Parathyroid adenoma (tissue), 2 donors: ENCODE results near the gene TRIM52.

Source experiments
- H2AFZ ChIP-seq: fragments of 300-600 bp; sonication (generic); one replicate; pipeline ENCODE4 v1.7.0; 2017; ENCODE audit warnings: antibody characterized with exemption, mild to moderate bottlenecking
- H3K27ac ChIP-seq: fragments of 300-600 bp; sonication (generic); one replicate; pipeline ENCODE4 v1.7.0; 2017
- H3K27me3 ChIP-seq: fragments of 300-600 bp; sonication (generic); one replicate; pipeline ENCODE4 v1.7.0; 2017; ENCODE audit warnings: low read length; ENCODE audit not compliant: control insufficient read depth, insufficient read depth
- H3K36me3 ChIP-seq: fragments of 300-600 bp; sonication (generic); one replicate; pipeline ENCODE4 v1.7.0; 2017; ENCODE audit warnings: low read length; ENCODE audit not compliant: control insufficient read depth, insufficient read depth
- H3K4me1 ChIP-seq: fragments of 300-600 bp; sonication (generic); one replicate; pipeline ENCODE4 v1.7.0; 2017; ENCODE audit warnings: control low read depth
- H3K4me2 ChIP-seq: fragments of 300-600 bp; sonication (generic); one replicate; pipeline ENCODE4 v1.7.0; 2017; ENCODE audit warnings: low read length
- H3K4me3 ChIP-seq: fragments of 300-600 bp; sonication (generic); one replicate; pipeline ENCODE4 v1.7.0; 2017; ENCODE audit warnings: low read depth, low read length
- H3K79me2 ChIP-seq: fragments of 300-600 bp; sonication (generic); one replicate; pipeline ENCODE4 v1.7.0; 2017; ENCODE audit warnings: control low read depth
- H3K9ac ChIP-seq: fragments of 300-600 bp; sonication (generic); one replicate; pipeline ENCODE4 v1.7.0; 2017; ENCODE audit warnings: mild to moderate bottlenecking
- H3K9me3 ChIP-seq: fragments of 300-600 bp; sonication (generic); one replicate; pipeline ENCODE4 v1.7.0; 2017; ENCODE audit warnings: low read length; ENCODE audit not compliant: control insufficient read depth
- CTCF ChIP-seq: fragments of 300-600 bp; sonication (generic); IDR thresholded peaks from one replicate; pipeline ENCODE4 v1.7.0; 2017; ENCODE audit warnings: antibody characterized with exemption, mild to moderate bottlenecking
- donor health status: primary hyperparathyroidism.

TRIM52 gene

GRCh38 chr5:181230551-181230950 is 30.4 kb downstream of the TRIM52 start:
- TF ChIP-seq CTCF, result no peak
- Histone ChIP-seq H3K36me3 (no peaks in the 10 kb centered on the region), H2AFZ (no peak overlapping the region), H3K4me1 (peaks cover 8% of the 10 kb centered on the region), H3K27me3 (no peaks in the 10 kb centered on the region), H3K79me2 (no peaks in the 10 kb centered on the region), H3K9me3 (no peaks in the 10 kb centered on the region), H3K4me3 (no peak overlapping the region), H3K9ac (no peak overlapping the region), H3K4me2 (no peak overlapping the region), H3K27ac (no peak overlapping the region)

GRCh38 chr5:181229996-181230395 is 30.9 kb downstream of the TRIM52 start:
- no peak overlapping the region for H2AFZ ChIP-seq
- TF ChIP-seq CTCF, result no peak
- no peak overlapping the region for H3K4me3 ChIP-seq
- H3K9me3 ChIP-seq, result no peaks in the 10 kb centered on the region
- H3K4me1 ChIP-seq, result peaks cover 7% of the 10 kb centered on the region
- H3K9ac ChIP-seq, result no peak overlapping the region
- H3K27ac ChIP-seq, result no peak overlapping the region
- H3K27me3 ChIP-seq, result no peaks in the 10 kb centered on the region
- no peaks in the 10 kb centered on the region for H3K79me2 ChIP-seq
- H3K4me2 ChIP-seq, result no peak overlapping the region
- no peaks in the 10 kb centered on the region for H3K36me3 ChIP-seq

GRCh38 chr5:181224390-181225229 is 36.3 kb downstream of the TRIM52 start:
- H3K79me2 ChIP-seq, result peaks cover 3% of the 10 kb centered on the region
- no peaks in the 10 kb centered on the region for H3K9me3 ChIP-seq
- no peaks in the 10 kb centered on the region for H3K36me3 ChIP-seq
- peak overlapping the region; percentile 85 for H3K4me2 ChIP-seq
- peak overlapping the region; percentile 92 for H3K27ac ChIP-seq
- no peak overlapping the region for H3K9ac ChIP-seq
- TF ChIP-seq CTCF, result no peak
- H3K4me1 ChIP-seq, result peaks cover 7% of the 10 kb centered on the region
- H2AFZ ChIP-seq, result peak overlapping the region; percentile 87
- peak overlapping the region; percentile 98 for H3K4me3 ChIP-seq
- no peaks in the 10 kb centered on the region for H3K27me3 ChIP-seq

- no peaks in the 10 kb centered on the region for H3K36me3 ChIP-seq
- peaks cover 3% of the 10 kb centered on the region for H3K79me2 ChIP-seq
- H3K4me3 ChIP-seq, result peak overlapping the region; percentile 98
- no peaks in the 10 kb centered on the region for H3K9me3 ChIP-seq
- peak overlapping the region; percentile 64 for H3K9ac ChIP-seq
- H3K4me2 ChIP-seq, result peak overlapping the region; percentile 85
- H3K27ac ChIP-seq, result peak overlapping the region; percentile 92
- peak overlapping the region; percentile 87 for H2AFZ ChIP-seq
- TF ChIP-seq CTCF, result no peak
- H3K4me1 ChIP-seq, result peaks cover 7% of the 10 kb centered on the region
- no peaks in the 10 kb centered on the region for H3K27me3 ChIP-seq
These were observed 37.1 kb downstream of the TRIM52 start for GRCh38 chr5:181223729-181224389.
